NCI-H187 treated with DMSO at 0.1 percent for 48 hours (cell line): Measurements from ENCODE around the gene FBXL20.
"Not testable (repeated sequence)": the region's sequence is repeated elsewhere in the genome, so short reads cannot be mapped to it uniquely, and the experiment has no call there.

Experiments
- DNase-seq: peaks from one replicate; lab custom pipeline; 2025; lab: John Stamatoyannopoulos, UW

FBXL20 gene

DNA sequence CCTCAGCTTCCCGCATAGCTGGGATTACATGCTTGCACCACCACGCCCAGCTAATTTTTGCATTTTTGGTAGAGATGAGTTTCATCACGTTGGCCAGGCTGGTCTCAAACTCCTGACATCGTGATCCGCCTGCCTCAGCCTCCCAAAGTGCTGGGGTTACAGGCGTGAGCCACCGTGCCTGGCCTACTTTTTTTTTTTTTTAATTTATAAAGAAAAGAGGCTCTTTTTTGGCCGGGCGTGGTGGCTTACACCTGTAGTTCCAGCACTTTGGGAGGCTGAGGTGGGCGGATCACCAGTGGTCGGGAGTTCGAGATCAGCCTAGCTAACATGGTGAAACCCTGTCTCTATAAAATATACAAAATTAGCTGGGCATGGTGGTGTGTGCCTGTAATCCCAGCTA, 151.3 kb downstream of the FBXL20 start:
- DNase-seq, result not testable (repeated sequence)

DNA sequence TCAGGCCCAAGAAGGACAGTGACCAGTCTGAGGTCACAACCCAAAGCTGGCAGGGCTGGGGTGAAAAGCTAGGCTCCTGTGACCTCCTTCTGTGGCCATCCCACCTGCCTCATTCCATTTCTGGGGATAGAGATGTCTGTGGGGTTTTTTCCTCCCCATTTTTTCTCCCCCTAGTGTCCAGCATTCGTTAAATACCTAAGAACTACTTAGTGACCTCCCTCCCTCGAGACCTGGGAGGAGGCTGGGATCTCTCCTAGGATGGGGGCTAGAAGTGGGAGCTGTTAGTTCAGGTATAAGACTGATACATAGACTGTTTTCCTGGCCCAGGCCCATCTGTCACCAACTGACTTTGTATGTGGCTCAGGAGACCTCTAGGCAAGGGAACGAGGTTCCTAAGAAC, 155.2 kb downstream of the FBXL20 start:
- no peak for DNase-seq

DNA sequence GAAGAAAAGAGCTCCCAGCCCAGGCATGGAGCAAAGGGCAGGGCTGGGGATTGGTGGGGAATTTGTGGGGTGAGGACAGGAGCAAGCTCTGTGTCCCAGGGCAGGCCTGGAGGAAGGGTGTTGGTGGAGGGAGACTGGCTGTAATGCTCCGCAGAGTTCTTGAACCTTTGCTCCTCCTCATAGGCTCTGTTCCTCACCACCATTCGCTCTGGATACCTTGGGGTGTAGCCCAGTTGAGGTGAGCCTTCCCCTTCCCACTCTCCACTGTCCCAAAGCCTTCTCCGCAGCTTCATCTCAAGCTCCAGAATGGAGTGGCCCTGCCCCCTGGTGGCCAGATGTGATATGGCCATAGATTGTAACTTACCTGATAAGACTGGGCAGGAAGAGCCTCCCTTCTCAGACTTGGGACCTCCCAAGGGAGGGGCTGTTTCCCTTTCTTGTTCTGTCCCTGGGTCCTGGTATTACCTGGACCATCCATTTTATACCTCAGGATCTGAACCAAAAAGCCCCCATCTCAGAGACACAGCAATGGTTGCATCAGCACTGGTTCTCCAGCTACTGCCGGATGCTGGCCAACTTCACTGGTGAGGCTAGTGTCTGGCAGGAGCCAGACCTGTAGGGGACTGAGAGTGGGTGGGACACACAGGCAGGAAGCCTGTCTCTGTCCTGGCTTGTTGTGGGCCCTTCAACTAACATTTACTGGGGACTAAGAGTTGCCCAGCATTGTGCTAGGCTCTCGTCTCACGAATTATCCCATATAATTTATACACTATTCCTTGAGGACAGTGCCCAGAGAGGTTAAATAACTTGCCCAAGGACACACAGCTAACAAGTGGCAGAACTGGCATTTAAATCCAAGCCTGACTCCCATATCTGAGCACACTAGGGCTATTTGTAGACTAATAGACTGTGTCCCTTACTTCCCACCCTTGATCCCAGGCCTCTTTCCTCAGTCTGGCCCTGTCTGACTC, 156.5 kb downstream of the FBXL20 start:
- peak; percentile 8 for DNase-seq

DNA sequence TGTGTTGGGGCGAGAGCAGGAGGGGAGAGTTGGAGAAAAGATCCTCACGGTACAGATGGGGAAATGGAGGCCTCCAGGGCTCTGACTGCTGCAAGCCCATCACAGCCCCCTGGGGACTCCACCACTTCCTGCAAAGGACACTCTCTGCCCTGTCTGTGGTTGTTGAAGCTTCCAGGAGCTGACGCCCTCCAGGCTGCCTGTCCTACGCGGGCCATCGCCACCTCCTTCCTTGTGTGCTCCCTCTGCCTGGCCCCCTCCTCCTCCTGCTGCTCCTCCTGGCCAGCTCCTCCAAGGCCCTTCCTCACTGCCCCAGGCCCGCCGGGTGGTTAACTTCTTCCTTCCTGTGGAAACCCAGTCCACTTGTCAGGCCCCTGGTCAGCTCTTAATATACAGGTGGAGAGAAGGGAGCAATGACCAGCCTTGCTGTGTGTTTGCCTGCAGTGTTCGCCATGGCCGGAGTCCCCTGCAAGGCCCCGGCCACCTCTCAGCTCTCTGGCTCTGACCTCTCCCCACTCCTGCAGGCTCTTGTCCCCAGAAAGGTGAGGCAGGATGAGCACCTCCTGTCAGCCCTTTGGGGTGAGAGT, 157.3 kb downstream of the FBXL20 start:
- DNase-seq, result no peak

DNA sequence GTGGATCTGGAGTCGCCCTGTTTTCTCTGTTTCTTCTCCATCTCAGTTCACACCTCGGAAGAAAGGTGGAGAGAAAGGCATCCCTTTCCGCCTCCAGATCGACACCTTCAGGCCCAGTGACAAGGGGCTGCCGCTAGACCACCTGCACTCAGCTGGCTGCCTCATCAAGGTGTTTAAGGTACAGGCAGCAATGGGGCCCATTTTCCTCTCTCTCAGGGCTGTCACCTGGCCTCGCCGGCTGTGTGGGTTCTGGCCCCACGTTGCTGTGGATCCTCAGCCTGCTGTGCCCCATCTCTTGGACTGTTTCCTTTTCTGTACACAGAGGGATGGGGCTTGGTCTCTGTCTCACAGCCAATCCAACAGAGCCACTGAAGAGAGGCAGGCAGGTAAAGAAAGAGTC, 158.3 kb downstream of the FBXL20 start:
- no peak for DNase-seq

DNA sequence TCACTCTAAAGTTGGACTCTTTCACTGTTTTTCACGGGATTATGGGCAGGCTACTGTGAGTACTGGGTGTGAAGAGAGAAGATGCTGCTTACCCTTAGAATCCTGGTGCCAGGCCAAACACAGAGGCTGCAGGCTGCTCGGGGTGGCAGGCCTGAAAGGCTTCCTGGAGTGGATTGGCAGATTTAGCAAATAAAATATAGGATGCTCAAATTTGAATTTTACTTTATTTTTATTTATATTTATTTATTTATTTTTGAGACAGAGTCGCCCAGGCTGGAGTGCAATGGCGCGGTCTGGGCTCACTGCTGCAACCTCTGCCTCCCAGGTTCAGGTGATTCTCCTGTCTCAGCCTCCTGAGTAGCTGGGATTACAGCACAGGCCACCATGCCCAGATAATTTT, 160.8 kb downstream of the FBXL20 start:
- no peak for DNase-seq

DNA sequence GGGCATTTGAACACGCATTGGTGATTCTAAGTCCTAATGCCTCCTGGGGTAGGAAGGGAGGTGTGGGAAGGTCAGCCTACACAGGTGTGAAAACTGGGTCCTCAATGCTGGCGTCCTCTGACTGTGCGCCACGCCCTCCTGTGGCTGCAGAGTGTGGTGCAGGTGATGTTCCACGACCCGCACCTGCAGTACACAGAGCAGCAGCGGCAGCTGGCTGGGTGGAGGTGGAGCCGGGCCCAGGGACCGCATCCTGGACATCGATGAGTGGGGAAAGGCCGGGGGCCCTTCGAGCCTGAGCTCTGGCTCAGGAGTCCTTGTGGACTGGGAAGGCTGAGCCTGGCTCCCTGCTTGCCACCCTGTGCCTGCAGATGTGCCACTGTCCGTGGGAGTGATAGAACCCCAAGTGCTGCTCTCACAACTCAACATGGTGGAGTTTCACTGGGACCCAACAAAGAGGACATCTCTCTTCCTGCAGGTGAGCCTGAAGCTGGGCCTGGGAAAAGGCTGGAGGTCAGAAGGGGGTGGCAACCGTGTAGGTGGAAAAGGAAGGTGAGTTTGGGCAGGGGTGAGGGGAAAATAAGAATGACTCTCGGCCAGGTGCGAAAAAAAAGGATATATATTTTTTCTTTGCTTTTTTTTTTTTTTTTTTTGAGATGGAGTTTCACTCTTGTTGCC, 161.6 kb downstream of the FBXL20 start:
- no peak for DNase-seq

DNA sequence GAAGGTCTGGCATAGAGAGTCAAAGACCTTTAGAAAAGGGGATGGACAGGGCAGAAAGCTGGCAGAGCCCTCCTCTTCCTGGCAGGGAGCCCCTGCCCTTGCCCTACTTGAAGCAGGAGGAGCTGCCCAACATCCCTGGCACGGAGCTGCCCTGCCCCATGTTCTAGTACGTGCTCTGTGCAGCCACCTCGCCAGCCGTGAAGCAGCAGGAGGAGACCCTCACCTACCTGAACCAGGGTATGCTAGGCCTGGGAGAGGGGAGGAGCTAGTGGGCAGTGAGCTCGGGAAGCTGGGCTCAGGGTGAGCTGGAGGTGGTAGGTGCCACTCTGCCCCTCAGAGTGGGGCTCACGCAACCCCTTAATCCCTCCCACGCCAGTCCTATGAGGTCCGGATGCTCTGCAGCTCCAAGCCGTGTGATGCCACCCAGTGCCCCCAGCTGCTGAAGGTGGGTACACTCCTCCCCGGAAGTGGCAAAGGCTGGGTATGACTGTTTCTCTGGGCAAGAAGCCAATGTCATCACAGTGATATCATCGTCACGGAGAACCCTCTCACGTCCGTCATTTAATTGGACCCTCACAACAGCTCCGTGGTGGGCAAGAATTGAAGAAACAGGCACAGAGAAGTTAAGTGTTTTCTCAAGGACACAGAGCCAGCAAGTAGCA, 163.0 kb downstream of the FBXL20 start:
- DNase-seq, result no peak

DNA sequence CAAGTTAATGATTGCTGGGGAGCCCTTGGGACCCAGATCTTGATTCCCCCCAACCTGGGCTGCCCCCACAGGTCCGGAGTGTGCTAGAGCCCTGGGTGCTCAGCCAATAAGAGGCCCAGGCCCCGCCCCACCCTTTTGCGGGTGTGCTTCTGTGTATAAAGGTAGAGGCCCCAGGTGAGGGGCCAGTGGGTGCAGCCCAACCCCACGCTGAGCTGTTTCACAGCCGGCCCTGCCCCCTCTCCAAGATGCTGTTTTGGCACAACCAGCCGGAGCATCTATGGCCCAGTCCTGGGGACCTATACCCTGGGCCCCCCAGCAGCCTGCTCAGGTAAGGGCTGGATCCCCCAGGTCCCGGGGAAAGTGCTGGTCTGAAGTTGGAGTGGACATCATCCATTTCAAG, 163.8 kb downstream of the FBXL20 start:
- no peak for DNase-seq

DNA sequence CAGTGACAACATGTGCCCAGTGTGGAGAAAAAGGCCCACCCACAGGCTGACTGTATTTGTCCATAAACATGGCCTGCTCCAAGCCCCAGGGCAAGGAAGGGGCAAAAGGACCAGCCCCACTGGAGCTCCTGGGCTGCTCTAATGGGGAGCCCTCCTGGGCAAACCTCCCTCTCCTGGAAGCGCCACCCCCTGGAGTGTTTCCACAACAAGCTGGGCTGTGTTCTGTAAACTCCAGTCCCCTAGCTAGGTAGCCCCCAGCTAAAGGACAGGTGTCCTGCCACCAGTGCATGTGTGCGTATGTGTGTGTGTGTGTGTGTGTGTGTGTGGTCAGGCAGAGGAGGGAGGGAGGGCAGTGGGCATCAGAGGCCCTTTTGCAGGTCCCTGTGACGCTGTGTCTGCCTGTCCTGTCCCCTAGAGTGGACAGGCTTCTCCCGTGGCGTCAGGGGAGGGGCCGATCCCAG, 164.4 kb downstream of the FBXL20 start:
- no peak for DNase-seq

DNA sequence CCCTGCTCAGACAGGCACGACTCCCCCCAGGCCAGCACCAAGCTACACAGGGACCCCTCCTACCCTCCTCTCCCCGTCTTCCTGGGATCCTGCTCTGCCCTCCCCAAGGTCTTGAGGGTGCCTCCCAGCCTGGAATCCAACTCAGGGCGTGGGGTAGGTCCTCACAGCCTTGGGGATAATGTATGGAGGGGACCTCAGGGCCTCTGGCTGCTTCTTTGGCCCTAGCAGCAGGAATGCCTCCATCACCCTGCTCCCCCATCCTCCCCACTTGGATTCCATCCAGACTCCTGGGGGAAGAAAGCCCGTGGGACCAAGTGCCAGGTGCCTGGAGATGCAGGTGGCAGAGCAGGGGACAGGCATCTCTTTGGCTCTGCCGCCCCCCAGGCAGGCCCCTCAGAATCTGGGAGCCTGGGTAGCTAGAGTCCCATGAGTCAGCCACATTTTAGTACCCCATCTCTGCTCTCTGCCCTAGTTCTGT, 164.9 kb downstream of the FBXL20 start:
- DNase-seq, result no peak

DNA sequence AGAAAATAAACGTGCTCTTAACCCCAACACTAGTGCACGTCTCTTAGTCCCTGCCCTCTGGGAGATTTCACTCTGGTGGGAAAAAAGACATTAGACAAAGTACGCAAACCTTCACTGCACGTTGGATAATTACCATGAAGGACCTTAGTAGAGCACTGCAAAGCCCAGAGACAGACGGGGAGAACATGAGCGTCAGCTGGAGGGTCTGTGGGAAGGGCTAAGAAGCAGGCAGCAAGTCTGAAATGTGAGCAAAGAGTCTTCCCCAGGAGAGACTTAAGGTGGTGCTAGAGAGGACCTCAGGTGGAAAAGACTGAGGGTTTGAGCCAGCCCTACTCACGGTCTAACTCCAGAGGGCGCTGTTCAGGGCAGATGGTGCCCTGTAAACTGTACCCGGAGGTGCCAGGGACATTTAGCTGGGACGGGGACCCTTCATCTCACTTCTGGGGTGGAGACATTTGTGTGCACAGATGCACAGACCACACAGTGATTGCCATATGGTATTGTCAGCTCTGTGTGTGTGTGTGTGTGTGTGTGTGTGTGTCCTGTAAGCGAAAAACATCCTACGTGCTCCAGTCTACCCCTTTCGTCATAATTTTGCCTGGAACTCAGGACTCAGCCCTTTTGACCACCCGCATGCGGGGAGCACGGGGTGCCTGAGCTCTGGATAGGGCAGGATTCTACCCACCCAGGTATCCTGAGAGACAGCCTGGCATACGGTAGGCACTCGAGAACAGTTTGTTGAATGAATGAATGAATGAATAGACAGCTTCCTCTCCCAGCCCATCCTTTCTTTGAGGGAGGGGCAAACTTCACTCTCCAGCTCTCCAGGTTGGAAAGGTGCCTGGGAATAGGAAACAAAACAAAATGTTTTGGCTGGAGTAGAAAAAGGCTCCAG, 165.6 kb downstream of the FBXL20 start:
- DNase-seq, result peak; percentile 13

DNA sequence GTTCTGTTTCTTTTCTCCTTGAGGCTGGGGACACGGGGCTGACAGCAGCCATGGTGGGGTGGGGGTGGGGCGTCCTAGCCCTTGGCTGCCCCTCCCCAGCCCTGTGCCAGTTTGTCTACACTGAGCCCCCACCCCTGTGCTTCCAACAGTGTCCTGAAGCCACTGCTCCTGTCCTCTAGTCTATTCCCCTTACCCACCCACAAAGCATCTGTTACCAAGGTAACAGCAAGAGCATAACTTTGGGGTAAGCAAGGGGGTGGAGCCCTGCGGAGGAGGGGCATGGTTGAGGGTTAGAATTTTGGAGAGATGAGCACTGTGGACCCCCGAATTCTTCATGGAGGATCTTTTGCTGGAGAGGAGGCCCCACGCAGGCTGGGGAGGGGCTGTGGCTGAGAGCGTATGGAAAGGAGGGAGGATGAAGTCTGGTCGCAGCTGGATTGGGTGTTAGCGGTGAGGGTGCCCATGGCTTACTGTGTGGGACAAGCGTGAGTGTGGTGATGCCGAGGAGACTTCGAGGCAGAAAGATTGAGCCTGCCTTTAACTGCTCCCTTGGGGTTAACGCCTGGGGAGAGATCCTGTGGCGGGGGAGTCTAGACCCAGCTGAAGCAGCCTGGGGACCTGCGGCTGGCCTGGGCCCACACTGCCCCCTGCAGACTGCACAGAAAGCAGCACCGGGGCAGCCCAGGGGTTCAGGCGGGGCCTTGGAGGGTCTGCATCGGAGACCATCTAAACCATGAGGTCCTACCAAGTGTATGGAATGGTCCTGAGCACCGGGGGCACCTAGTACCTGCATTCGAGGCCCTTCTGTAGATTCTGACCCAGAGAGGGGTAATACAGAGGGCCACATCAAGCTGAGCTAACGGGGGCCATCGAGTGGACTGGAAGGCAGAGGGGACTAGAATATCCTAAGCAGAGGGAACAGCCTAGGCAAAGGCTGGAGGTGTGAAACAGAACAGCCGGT, 169.6 kb downstream of the FBXL20 start:
- no peak for DNase-seq

DNA sequence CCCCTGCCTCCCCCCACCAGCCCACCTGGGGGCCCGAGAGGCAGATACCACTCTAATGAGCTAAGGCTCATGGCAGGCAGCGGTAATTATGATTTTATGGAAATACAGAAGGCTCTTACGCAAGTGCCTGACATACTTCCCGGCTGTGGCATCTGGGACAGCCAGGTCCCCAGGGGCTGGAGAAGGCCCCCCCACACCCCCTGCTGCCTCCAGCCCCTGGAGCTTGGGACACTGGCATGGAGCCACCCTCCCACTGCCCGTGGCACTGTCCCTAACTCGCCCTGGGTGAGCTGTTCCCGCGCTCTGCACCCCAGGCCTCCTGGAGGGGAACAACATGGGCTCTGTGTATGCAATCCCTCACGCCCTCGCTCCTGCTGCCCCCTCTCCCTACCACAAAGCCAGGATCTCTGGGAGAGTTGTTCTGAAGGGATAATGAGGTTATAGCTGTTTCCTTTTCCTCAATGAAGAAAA, 170.3 kb downstream of the FBXL20 start:
- no peak for DNase-seq

DNA sequence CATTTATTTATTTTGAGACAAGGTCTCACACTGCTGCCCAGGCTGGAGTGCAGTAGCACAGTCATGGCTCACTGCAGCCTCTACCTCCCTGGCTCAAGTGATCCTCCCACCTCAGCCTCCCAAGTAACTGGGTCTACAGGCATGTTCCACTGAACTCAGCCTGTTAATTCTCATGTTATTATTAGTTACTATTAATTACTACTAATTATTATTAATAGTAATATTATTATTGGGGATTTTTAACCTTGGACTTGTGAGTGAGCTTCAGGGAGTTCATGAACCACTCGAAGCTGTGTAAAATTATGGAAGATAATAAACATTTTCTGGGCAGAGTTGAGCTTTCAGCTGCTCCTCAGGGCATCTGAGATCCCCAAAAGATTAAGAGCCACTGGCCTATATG, 171.1 kb downstream of the FBXL20 start:
- no peak for DNase-seq

DNA sequence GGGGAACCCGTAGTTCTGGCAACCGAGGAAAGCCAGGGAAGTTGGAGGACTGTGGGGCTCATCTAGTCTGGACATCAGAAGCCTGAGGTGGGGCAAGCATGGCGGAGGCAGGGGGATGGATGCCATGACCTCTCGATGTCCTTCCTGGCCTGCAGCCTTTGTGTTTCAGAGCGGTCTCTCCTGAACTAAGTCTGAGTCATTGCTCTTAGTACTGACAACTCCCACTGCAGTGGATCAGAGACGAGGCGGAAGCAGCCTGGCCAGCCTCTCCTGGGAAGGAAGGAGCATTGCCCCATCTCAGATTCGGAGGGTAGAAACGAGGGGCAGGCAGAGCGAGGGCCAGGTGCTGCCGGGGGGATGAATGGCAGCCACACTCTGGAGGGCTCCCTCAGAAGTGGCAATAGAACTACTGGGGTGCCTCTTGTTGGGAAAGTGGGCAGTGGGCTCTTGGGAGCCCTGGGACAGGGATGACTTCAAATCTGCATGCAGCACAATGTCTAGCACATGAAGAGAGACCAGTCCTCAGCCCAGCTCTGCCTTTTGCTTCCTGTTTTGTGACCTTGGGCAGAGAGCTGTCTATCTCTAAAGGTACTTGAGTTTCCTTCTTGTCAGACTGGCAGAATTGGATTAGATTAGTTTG, 172.0 kb downstream of the FBXL20 start:
- DNase-seq, result no peak

DNA sequence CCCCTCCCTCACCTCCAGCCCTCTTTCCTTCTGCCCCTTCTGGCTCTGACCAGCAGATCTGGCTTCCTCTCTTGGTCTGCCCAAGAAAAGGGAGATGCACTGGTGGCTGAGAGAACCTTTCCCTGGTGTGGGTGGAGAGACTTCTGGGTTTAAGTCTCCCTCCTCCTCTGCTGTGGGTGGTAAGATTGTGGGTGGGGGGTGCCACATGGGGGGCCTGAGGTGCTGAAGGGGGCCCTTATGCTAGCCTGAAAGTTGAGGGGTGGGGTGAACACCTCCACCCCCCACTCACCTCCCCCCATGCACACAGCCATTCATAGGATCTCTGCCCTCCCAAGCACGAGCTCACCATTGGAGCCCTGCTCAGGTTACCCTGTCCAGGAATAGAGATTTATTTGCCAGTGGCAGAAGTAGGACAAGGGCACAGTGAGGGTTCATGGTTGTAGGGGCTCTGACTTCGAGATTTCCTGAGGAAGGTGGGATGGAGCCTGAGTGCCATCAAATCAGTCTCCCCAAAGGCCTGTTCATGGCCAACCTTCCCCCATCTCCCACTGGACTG, 174.0 kb downstream of the FBXL20 start:
- DNase-seq, result no peak

DNA sequence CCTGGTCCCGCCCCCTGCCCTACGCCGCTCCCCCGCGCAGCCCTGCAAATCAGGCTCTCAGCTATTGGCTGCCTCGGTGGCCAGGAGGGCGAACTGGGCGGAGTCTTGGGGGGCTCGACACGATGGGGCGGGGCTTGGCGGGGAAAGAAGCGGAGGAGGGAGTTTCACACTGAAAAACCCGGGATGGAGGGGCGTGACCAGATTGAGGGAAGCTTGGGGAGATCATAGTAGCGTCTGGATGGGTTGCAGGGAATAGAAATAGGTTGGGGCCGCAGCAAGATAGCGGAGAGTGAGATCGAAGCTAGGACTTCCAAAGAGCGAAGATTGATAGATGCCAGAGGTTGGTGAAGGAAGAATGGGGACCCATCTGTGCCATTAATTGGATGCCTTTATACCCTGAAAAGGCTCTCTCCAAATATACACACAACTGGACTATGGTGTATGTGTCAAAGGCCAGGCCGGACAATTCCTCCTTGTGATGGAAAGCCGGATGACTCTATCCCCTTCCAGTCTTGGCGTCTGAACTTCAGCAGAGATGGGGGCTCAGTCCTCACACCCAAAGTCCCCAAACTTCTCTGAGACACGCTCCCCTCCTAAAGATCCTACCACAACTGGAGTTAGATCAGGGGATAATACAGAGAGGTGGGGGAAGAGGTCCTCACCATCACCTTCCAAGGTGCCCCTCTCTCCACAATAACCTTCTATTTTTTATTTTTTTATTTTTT, 175.3 kb downstream of the FBXL20 start:
- DNase-seq, result no peak
